ENCODE measurements around the gene MCM7. TPM values are rescaled to one million over a fixed set of nuclear protein-coding genes. Genes with fewer than 3 reads are reported as not detected.

Gene MCM7
- polyA plus RNA-seq, 1 of the 3 experiments (the other 2 are of a cell fraction) = 241 TPM

DNA sequence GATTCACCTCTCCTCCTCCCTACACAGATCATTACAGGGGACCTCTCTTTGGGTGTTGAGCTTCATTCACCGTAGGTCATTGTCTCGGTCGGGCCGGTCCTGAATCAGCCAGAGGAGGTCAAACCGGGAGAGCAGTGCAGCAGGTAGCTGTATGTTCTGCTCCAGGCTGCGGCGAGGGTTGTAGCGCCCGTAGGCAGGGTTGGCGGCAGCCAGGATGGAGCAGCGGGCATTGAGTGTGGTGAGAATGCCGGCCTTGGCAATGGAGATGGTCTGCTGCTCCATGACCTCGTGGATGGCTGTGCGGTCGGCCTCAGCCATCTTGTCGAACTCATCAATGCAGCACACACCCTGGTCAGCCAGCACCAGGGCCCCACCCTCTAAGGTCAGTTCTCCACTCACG, 5.5 kb downstream of the MCM7 start (continued):
- TF ChIP-seq, protein P1, sequence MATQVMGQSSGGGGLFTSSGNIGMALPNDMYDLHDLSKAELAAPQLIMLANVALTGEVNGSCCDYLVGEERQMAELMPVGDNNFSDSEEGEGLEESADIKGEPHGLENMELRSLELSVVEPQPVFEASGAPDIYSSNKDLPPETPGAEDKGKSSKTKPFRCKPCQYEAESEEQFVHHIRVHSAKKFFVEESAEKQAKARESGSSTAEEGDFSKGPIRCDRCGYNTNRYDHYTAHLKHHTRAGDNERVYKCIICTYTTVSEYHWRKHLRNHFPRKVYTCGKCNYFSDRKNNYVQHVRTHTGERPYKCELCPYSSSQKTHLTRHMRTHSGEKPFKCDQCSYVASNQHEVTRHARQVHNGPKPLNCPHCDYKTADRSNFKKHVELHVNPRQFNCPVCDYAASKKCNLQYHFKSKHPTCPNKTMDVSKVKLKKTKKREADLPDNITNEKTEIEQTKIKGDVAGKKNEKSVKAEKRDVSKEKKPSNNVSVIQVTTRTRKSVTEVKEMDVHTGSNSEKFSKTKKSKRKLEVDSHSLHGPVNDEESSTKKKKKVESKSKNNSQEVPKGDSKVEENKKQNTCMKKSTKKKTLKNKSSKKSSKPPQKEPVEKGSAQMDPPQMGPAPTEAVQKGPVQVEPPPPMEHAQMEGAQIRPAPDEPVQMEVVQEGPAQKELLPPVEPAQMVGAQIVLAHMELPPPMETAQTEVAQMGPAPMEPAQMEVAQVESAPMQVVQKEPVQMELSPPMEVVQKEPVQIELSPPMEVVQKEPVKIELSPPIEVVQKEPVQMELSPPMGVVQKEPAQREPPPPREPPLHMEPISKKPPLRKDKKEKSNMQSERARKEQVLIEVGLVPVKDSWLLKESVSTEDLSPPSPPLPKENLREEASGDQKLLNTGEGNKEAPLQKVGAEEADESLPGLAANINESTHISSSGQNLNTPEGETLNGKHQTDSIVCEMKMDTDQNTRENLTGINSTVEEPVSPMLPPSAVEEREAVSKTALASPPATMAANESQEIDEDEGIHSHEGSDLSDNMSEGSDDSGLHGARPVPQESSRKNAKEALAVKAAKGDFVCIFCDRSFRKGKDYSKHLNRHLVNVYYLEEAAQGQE (IDR thresholded peaks at IDR 0.05; ENCODE audit: low read depth, low read length) = no peak

DNA sequence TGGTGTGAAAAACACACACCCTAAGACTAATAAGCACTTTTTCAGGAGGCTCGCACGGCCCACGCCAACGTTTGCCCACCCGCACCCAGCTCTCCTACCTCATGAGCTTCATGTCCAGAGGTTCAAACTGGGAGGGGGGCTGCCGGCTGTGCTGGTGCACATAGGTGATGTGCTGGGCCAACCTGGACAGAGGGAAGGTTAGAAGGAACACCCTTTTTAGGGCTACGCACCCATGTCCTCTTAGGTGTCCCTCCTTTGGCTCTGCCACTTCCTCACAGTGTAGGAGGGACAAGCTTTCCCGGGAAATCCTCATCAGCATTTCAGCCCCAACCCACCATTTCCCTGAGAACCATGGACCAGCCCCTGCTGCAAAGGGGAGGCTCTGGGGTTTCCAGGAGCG, 5.9 kb downstream of the MCM7 start:
- Histone ChIP-seq H3K9me3 (no peaks in the 10 kb centered on the region), H3K36me3 (replicated peaks in 1 of 2; ENCODE audit: control insufficient read depth in 1 of 2, insufficient read depth in 2 of 2, low read length in 1 of 2) (peaks cover 90 to 91% of the 10 kb centered on the region in 2 experiments), H3K9ac (no peak overlapping the region), H3K27ac (ENCODE audit: low read depth in 2 of 2, low read length in 1 of 2) (no peak overlapping the region; a peak in 1 of 4 replicates), H3K4me3 (ENCODE audit: low read depth in 2 of 2, low read length in 1 of 2) (no peak overlapping the region), H3F3A (replicated peaks; ENCODE audit: insufficient read depth) (peaks cover 68% of the 10 kb centered on the region), H2AFZ (ENCODE audit: low read depth) (no peak overlapping the region), H3K79me2 (ENCODE audit: insufficient read depth) (peaks cover 89% of the 10 kb centered on the region), H4K20me1 (ENCODE audit: insufficient read depth) (peaks cover 3% of the 10 kb centered on the region; the same call in 1 of the 2 replicates), H3K4me2 (no peak overlapping the region), H3K9me2 (no peaks in the 10 kb centered on the region), H3K4me1 (ENCODE audit: control insufficient read depth in 1 of 2, insufficient read depth in 2 of 2, low read depth in 1 of 2, low read length in 1 of 2) (peaks cover 22 to 61% of the 10 kb centered on the region in 2 experiments; a peak in 3 of 4 replicates), H3K27me3 (ENCODE audit: insufficient read depth) (no peaks in the 10 kb centered on the region)
- ChIA-PET CTCF (interaction anchor here (0.9 to 1.2 kb wide), 3 partner anchors 13 to 116 kb away, joined by 3 to 6 read pairs (median 3); no protein-coding TSS in a partner anchor), POLR2A (interaction anchor here (1.0 kb wide), 1 partner anchor 9 kb away, joined by 3 read pairs; no protein-coding TSS in a partner anchor)
- TF ChIP-seq TAF1 (IDR thresholded peaks at IDR 0.05; ENCODE audit: borderline replicate concordance, low read depth, low read length) = no peak
- peak; percentile 55; the same call in 1 of the 2 replicates for TF ChIP-seq POLR2AphosphoS5 (IDR thresholded peaks at IDR 0.05; ENCODE audit: low read depth, low read length)
- DNase-seq = no peak
- 79% methylated on average over 9 of the region's 9 CpGs for WGBS (ENCODE audit: low lambda C conversion rate)

DNA sequence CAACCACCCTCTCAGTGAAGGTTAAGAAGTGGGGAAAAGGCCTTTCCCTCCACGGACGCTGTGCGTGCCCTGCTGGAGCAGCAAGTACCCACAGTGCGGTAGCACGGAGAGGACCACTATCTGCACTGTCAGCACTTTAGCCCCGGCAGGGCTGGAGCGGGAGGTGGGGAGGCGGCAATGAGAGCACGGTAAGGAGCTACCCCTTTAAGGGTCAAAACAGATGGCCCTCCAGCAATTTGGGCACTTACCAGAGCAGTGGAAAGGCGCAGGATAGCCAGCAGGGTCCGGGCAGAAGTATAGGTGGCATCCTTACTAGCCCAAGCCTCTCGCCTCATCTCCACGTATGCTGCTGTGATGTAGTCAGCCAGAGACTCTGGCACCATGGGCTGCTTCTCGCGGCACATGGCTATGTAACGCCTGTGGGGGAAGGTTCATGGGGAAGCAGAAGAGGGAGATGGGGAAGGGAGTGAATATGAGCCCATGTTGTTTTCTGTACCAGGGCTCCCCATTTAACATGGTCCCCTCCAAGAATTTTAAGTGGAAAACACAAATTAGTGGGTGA, 7.2 kb downstream of the MCM7 start:
- H3K9ac ChIP-seq = no peak overlapping the region
- 86% methylated on average over 16 of the region's 16 CpGs for WGBS (ENCODE audit: low lambda C conversion rate)
- H3K9me3 ChIP-seq = no peaks in the 10 kb centered on the region
- no peak overlapping the region for H3K4me2 ChIP-seq
- peaks cover 81 to 82% of the 10 kb centered on the region in 2 experiments for H3K36me3 ChIP-seq (replicated peaks in 1 of 2; ENCODE audit: control insufficient read depth in 1 of 2, insufficient read depth in 2 of 2, low read length in 1 of 2)
- CTCF ChIA-PET = interaction anchor here (1.2 kb wide), 1 partner anchor 37 kb away, joined by 6 read pairs; no protein-coding TSS in a partner anchor
- POLR2A ChIA-PET = interaction anchor here (1.0 to 7.5 kb wide), 2 partner anchors 7 to 35 kb away, joined by 4 to 98 read pairs; partner anchors contain the start of genes AP4M1 and MCM7
- 0 out of 2 replicates have a peak, but pooled peaks have one; percentile 43 for TF ChIP-seq FOXJ3 (CRISPR knock-in tag; IDR thresholded peaks at IDR 0.05)
- TF ChIP-seq MXI1 (IDR thresholded peaks at IDR 0.05; ENCODE audit: low read depth, low read length) = no peak
- TF ChIP-seq, protein P2, sequence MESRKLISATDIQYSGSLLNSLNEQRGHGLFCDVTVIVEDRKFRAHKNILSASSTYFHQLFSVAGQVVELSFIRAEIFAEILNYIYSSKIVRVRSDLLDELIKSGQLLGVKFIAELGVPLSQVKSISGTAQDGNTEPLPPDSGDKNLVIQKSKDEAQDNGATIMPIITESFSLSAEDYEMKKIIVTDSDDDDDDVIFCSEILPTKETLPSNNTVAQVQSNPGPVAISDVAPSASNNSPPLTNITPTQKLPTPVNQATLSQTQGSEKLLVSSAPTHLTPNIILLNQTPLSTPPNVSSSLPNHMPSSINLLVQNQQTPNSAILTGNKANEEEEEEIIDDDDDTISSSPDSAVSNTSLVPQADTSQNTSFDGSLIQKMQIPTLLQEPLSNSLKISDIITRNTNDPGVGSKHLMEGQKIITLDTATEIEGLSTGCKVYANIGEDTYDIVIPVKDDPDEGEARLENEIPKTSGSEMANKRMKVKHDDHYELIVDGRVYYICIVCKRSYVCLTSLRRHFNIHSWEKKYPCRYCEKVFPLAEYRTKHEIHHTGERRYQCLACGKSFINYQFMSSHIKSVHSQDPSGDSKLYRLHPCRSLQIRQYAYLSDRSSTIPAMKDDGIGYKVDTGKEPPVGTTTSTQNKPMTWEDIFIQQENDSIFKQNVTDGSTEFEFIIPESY (IDR thresholded peaks at IDR 0.05; ENCODE audit: borderline replicate concordance, low read depth) = peak; percentile 1; the same call in 1 of the 2 replicates
- TF ChIP-seq NFIC (IDR thresholded peaks at IDR 0.05; ENCODE audit: borderline replicate concordance) = no peak
- peak; percentile 45; the same call in 1 of the 2 replicates for TF ChIP-seq POLR2AphosphoS5 (IDR thresholded peaks at IDR 0.05; ENCODE audit: low read depth, low read length)
- no peak for TF ChIP-seq RFX5 (IDR thresholded peaks at IDR 0.05; ENCODE audit: low read length)
- no peak for TF ChIP-seq GABPA (IDR thresholded peaks at IDR 0.05; ENCODE audit: low read depth)
- no peak for TF ChIP-seq TEAD4 (IDR thresholded peaks at IDR 0.05; ENCODE audit: borderline replicate concordance, insufficient read depth)
- TF ChIP-seq, protein P3, sequence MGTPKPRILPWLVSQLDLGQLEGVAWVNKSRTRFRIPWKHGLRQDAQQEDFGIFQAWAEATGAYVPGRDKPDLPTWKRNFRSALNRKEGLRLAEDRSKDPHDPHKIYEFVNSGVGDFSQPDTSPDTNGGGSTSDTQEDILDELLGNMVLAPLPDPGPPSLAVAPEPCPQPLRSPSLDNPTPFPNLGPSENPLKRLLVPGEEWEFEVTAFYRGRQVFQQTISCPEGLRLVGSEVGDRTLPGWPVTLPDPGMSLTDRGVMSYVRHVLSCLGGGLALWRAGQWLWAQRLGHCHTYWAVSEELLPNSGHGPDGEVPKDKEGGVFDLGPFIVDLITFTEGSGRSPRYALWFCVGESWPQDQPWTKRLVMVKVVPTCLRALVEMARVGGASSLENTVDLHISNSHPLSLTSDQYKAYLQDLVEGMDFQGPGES (IDR thresholded peaks at IDR 0.05; ENCODE audit: low read depth, low read length) = no peak
- TF ChIP-seq SIN3A (IDR thresholded peaks at IDR 0.05; ENCODE audit: borderline replicate concordance, low read depth, low read length) = 0 out of 2 replicates have a peak, but pooled peaks have one; percentile 7
- H3F3A ChIP-seq (replicated peaks; ENCODE audit: insufficient read depth) = peaks cover 75% of the 10 kb centered on the region
- no peak overlapping the region for H2AFZ ChIP-seq (ENCODE audit: low read depth)
- no peaks in the 10 kb centered on the region for H3K9me2 ChIP-seq
- H3K27me3 ChIP-seq (ENCODE audit: insufficient read depth) = no peaks in the 10 kb centered on the region
- DNase-seq = no peak
- peak overlapping the region in 1 of 2 experiments; percentile 58; a peak in 2 of 4 replicates for H3K27ac ChIP-seq (ENCODE audit: low read depth in 2 of 2, low read length in 1 of 2)
- H3K79me2 ChIP-seq (ENCODE audit: insufficient read depth) = peaks cover 89% of the 10 kb centered on the region
- peaks cover 3% of the 10 kb centered on the region; the same call in 1 of the 2 replicates for H4K20me1 ChIP-seq (ENCODE audit: insufficient read depth)
- peaks cover 18 to 58% of the 10 kb centered on the region in 2 experiments; a peak in 3 of 4 replicates for H3K4me1 ChIP-seq (ENCODE audit: control insufficient read depth in 1 of 2, insufficient read depth in 2 of 2, low read depth in 1 of 2, low read length in 1 of 2)
- no peak overlapping the region; a peak in 1 of 4 replicates for H3K4me3 ChIP-seq (ENCODE audit: low read depth in 2 of 2, low read length in 1 of 2)

Data from SK-N-SH (cell line).